T-helper 1 cell (primary cell): Measurements from ENCODE around the gene TOM1L2.
A peak's percentile ranks its signal among the peaks of the same experiment; 100 is the strongest.

Experiments
- DNase-seq, 5 donors: peaks; one replicate each; pipeline ENCODE4 v3.0.0-alpha.2; 2012 to 2020

Gene TOM1L2

GRCh38 chr17:17893801-17894644 is 78.2 kb downstream of the TOM1L2 start:
- no peak for DNase-seq

- no peak for DNase-seq
Observed at GRCh38 chr17:17892731-17893130, 79.5 kb downstream of the TOM1L2 start.

- DNase-seq: no peak
Observed at GRCh38 chr17:17892009-17892408, 80.2 kb downstream of the TOM1L2 start.

- peak in 4 of 5 donors; percentile 16 to 57 (median 27) for DNase-seq
Observed at GRCh38 chr17:17890773-17891759, 81.1 kb downstream of the TOM1L2 start.

- no peak for DNase-seq
Observed at GRCh38 chr17:17889922-17890321, 82.3 kb downstream of the TOM1L2 start.

GRCh38 chr17:17888821-17889220 is 83.4 kb downstream of the TOM1L2 start:
- no peak for DNase-seq

- DNase-seq: no peak
Observed at GRCh38 chr17:17888371-17888770, 83.8 kb downstream of the TOM1L2 start.

GRCh38 chr17:17887752-17888304 is 84.4 kb downstream of the TOM1L2 start:
- no peak for DNase-seq

- no peak for DNase-seq
Observed at GRCh38 chr17:17886726-17887125, 85.5 kb downstream of the TOM1L2 start.

GRCh38 chr17:17886226-17886625 is 86.0 kb downstream of the TOM1L2 start:
- no peak for DNase-seq

- DNase-seq: no peak
Observed at GRCh38 chr17:17884391-17885357, 87.5 kb downstream of the TOM1L2 start.

- no peak for DNase-seq
Observed at GRCh38 chr17:17883801-17884200, 88.4 kb downstream of the TOM1L2 start.

GRCh38 chr17:17882082-17882581 is 90.1 kb downstream of the TOM1L2 start:
- no peak for DNase-seq

GRCh38 chr17:17880577-17881196 is 91.5 kb downstream of the TOM1L2 start:
- DNase-seq: no peak

- DNase-seq: no peak
Observed at GRCh38 chr17:17877529-17878358, 94.5 kb downstream of the TOM1L2 start.

GRCh38 chr17:17876959-17877528 is 95.2 kb downstream of the TOM1L2 start:
- no peak for DNase-seq

- DNase-seq: no peak
Observed at GRCh38 chr17:17874478-17874877, 97.7 kb downstream of the TOM1L2 start.

GRCh38 chr17:17873450-17873991 is 98.7 kb downstream of the TOM1L2 start:
- no peak for DNase-seq

GRCh38 chr17:17872547-17873345 is 99.5 kb downstream of the TOM1L2 start:
- DNase-seq: no peak
